Activated naive CD8-positive, alpha-beta T cell treated with anti-CD3 and anti-CD28 coated beads, Interleukin-2, amount 10 ng/mL, durations not matched to agents 7 days and 5 days (primary cell): ENCODE measurements around the gene RSBN1. TPM values are rescaled to one million over a fixed set of nuclear protein-coding genes. Genes with fewer than 3 reads are reported as not detected.

ENCODE experiments used
- ATAC-seq: fragments of 150-1000 bp; cut with Tn5 transposase; one replicate; pipeline ENCODE4 v1.10.0; 2021; ENCODE audit warnings: low read depth, moderate library complexity
- POLR2A ChIA-PET: fragments of 350-600 bp; sonication (Branson Sonifier 250); formaldehyde crosslinking; loops from one replicate; lab custom pipeline; 2021; ENCODE audit warnings: antibody characterized with exemption; lab: Charles Lee
- DNase-seq: peaks from one replicate; pipeline ENCODE4 v3.0.0; 2021
- H3K27ac Mint-ChIP-seq: one replicate; pipeline ENCODE4 v1.8.0; 2022; ENCODE audit warnings: mild to moderate bottlenecking, mixed read lengths
- H3K27me3 Mint-ChIP-seq: one replicate; pipeline ENCODE4 v1.8.0; 2022; ENCODE audit warnings: mild to moderate bottlenecking, moderate library complexity, mixed read lengths
- H3K36me3 Mint-ChIP-seq: one replicate; pipeline ENCODE4 v1.8.0; 2021; ENCODE audit warnings: mild to moderate bottlenecking, mixed read lengths
- H3K4me1 Mint-ChIP-seq: one replicate; pipeline ENCODE4 v1.8.0; 2021; ENCODE audit warnings: mixed read lengths
- H3K4me3 Mint-ChIP-seq: one replicate; pipeline ENCODE4 v1.8.0; 2022; ENCODE audit warnings: mild to moderate bottlenecking, moderate library complexity, mixed read lengths
- H3K9me3 Mint-ChIP-seq: one replicate; pipeline ENCODE4 v1.8.0; 2021; ENCODE audit warnings: mixed read lengths
- total RNA-seq, 2 experiments: library from RNA; stranded (reverse); gene quantifications; one replicate each; pipeline ENCODE4 v1.2.3, GENCODE V29; 2021

The RSBN1 gene
- total RNA-seq, 2 experiments from 2014 or later: 32.7 to 37.0 TPM

DNA sequence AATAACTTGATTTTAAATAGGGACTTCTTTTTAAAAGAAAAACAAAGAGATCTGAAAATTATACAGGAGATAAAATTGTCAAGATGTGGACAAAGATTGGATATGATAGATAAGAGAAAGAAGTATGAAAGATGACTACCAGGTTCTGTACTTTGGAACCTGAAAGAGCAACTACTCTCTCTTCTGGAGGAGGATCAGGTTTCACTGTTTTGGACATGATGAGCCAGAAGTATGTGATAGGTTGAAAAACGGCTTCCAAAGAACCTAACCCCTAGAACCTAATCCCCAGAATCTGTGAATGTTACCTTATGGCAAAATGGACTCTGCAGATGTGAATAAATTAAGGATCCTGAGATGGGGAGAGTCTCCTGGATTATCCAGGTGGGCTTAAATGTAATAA, 26.2 kb downstream of the RSBN1 start:
- Mint-ChIP-seq H3K27me3 (no peaks in the 10 kb centered on the region), H3K9me3 (no peaks in the 10 kb centered on the region), H3K4me1 (peaks cover 44% of the 10 kb centered on the region), H3K27ac (peak overlapping the region; percentile 43), H3K4me3 (no peak overlapping the region), H3K36me3 (peaks cover 50% of the 10 kb centered on the region)
- no peak for DNase-seq
- POLR2A ChIA-PET: interaction anchor here (1.4 to 4.3 kb wide), 2 partner anchors 26 to 27 kb away, joined by 3 to 23 read pairs; partner anchors contain the start of genes PHTF1 and RSBN1
- no peak for ATAC-seq

DNA sequence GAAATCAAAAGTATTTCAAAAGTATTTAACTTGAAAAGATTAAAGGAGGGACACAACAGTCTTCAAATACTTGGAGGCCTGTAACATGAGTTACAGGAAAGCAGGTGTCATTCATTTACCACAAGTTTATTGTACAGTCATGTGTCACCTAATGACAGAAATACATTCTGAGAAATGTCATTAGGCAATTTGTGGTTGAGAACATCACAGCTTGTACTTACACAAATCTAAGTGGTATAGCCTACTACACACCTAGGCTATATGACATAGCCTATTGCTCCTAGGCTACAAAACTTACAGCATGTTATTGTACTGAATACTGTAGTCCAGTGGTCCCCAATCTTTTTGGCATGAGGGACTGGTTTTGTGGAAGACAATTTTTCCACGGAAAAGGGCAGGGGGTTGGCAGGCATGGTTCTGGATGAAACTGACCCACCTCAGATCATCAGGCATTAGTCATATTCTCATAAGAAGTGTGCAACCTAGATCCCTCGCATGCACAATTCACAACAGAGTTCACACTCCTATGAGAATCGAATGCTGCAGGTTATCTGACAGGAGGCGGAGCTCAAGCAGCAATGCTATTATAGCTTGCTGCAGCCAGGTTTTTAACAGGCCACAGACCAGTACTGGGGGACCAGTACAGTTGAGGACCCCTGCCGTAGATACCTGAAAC, 28.0 kb downstream of the RSBN1 start:
- Mint-ChIP-seq H3K4me3 (peak overlapping the region; percentile 81), H3K9me3 (no peaks in the 10 kb centered on the region), H3K27me3 (no peaks in the 10 kb centered on the region), H3K27ac (peak overlapping the region; percentile 98), H3K36me3 (peaks cover 35% of the 10 kb centered on the region), H3K4me1 (peaks cover 40% of the 10 kb centered on the region)
- ATAC-seq (peak; percentile 27), DNase-seq (no peak)
- POLR2A ChIA-PET: interaction anchor here (0.5 to 4.3 kb wide), 5 partner anchors 25 to 151 kb away, joined by 3 to 23 read pairs (median 5); partner anchors contain the start of genes PHTF1 and RSBN1

DNA sequence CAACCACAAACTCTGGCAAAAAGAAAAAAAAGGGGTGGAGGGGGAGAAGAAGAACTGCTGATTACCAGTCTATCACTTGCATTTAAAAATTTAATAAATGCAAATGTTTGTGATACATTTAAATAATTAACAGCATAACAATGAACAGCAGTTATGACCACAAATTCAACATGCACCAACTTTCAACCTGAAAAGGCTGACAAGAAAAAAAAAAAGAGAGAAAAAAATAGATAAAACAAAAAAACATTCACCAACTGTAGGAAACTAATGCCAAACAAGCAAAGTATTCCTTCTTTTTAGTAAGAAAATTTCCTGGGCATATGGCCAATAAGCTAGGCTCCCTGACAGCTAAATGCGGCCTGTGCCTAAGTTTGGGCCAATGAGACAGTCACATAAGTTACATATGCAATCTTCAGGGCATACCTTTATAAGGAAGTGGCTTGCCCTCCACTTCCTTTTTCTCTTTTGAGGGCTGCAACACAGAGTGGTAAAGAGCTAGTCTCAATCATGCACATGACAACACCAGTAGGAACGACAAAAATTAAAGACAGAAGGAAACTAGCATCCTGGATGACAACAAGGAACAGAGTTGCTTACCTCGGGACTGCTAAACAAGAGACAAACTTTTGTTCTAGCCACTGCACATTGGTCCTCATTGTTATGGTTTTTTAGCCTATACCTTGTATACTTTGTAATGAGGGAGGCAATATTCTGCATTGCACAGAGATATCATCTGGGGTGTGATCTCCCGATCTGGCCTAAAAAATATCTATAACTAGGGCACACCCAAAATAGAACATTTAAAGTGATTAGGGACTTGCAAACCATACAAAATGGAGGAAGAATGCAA, 28.8 kb downstream of the RSBN1 start:
- peaks cover 33% of the 10 kb centered on the region for H3K36me3 Mint-ChIP-seq
- peak overlapping the region; percentile 98 for H3K27ac Mint-ChIP-seq
- H3K27me3 Mint-ChIP-seq: no peaks in the 10 kb centered on the region
- DNase-seq: peak; percentile 38
- H3K4me3 Mint-ChIP-seq: peak overlapping the region; percentile 81
- peaks cover 43% of the 10 kb centered on the region for H3K4me1 Mint-ChIP-seq
- H3K9me3 Mint-ChIP-seq: peaks cover 3% of the 10 kb centered on the region
- ATAC-seq: peak; percentile 97
- POLR2A ChIA-PET: interaction anchor here (0.5 to 4.3 kb wide), 6 partner anchors 24 to 151 kb away, joined by 3 to 23 read pairs (median 4); partner anchors contain the start of genes PHTF1 and RSBN1

DNA sequence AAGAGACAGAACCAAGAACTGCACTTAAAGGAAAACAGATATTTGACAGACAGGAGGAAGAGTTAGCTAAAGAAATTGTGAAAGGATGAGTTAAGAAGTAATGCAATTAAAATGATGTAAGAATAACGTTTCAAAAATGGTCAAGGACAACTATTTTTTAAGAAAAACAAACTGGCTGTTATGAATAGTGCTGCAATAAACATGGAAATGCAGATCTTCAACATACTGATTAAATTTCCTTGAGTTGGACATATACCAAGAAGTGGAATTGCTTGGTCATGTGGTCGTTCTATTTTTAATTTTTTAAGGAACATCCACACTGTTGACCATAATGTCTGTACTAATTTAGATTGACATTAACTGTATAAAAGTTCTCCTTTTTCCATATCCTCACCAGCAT, 29.9 kb downstream of the RSBN1 start:
- ATAC-seq: no peak
- Mint-ChIP-seq H3K4me1 (peaks cover 38% of the 10 kb centered on the region), H3K9me3 (peaks cover 3% of the 10 kb centered on the region), H3K36me3 (peaks cover 29% of the 10 kb centered on the region), H3K27me3 (no peaks in the 10 kb centered on the region), H3K4me3 (no peak overlapping the region), H3K27ac (no peak overlapping the region)
- DNase-seq: no peak
- POLR2A ChIA-PET: no interaction called here

DNA sequence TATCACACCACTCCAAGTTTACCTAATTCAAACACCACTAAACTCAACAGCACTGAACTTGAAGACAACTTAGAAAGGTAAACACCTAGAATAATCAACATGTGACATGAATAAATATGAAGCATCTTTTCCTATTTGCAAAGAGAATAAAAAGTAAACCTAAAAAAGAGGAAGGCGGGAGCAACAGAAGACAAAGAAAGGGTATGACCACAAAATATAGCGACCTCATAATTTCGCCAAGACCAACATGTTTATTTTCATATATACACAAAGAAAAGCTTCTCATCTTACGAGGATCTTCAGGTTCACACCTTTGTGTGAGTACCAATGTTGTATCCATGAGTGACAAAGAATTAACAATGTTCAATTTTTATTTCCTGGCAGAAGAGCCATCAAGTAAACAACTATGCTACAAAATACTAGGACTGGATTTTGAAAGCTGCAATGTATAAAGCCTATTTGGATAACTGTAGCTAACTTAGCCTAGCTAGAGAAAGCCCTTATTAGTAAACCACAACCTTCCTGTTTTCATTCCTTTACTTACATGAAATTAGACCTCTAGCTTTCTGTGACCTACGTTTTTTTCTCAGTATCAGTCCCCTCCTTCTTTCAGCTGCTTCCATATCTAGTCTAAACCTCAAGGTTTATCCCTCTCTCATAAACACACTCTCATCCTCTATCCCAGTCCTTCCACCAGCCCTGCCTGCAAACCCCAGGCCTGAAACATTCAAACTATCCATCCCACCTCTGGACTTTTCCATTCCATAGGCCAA, 31.7 kb downstream of the RSBN1 start:
- H3K27me3 Mint-ChIP-seq: no peaks in the 10 kb centered on the region
- POLR2A ChIA-PET: interaction anchor here (1.3 kb wide), 2 partner anchors 21 to 31 kb away, joined by 5 read pairs; partner anchors contain the start of genes PHTF1 and RSBN1
- H3K4me1 Mint-ChIP-seq: peaks cover 29% of the 10 kb centered on the region
- ATAC-seq: peak; percentile 32
- DNase-seq: no peak
- H3K36me3 Mint-ChIP-seq: peaks cover 25% of the 10 kb centered on the region
- no peak overlapping the region for H3K27ac Mint-ChIP-seq
- H3K9me3 Mint-ChIP-seq: peaks cover 3% of the 10 kb centered on the region
- no peak overlapping the region for H3K4me3 Mint-ChIP-seq

DNA sequence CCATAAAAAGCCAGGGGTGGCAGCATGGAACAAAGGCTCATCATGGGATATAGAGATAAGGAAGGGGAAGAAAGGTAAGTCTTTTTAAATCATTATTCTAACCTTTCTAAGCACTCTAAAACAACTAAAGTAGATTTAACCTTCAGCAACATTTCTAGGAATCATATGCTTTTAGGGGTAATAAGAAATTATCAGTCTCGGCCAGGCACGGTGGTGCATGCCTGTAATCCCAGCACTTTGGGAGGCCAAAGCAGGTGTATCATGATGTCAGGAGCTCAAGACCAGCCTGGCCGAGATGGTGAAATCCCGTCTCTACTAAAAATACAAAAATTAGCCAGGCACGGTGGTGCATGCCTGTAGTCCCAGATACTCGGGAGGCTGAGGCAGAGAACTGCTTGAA, 32.7 kb downstream of the RSBN1 start:
- ATAC-seq (no peak), DNase-seq (no peak)
- no peaks in the 10 kb centered on the region for H3K27me3 Mint-ChIP-seq
- H3K4me1 Mint-ChIP-seq: peaks cover 27% of the 10 kb centered on the region
- no peak overlapping the region for H3K4me3 Mint-ChIP-seq
- H3K9me3 Mint-ChIP-seq: peaks cover 3% of the 10 kb centered on the region
- H3K27ac Mint-ChIP-seq: no peak overlapping the region
- POLR2A ChIA-PET: no interaction called here
- H3K36me3 Mint-ChIP-seq: peaks cover 28% of the 10 kb centered on the region

DNA sequence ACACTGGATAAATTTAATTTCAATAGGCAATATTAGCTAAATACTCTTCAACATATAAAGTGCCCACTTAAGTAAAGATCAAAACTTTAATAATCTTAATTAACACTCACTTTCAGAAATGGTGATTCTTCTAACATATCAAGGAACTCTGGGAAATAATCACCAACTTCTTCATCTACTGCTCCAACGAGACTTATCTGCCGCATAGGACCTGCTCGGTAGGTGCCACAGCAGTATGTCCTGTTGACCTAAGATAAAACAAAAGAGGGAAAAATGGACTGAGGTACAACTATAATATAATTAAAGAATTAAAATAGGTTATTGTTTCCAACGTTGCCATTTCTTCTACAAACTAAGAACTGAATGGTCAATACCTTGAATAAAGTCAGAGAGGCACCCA, 34.7 kb downstream of the RSBN1 start:
- POLR2A ChIA-PET: no interaction called here
- no peak overlapping the region for H3K27ac Mint-ChIP-seq

DNA sequence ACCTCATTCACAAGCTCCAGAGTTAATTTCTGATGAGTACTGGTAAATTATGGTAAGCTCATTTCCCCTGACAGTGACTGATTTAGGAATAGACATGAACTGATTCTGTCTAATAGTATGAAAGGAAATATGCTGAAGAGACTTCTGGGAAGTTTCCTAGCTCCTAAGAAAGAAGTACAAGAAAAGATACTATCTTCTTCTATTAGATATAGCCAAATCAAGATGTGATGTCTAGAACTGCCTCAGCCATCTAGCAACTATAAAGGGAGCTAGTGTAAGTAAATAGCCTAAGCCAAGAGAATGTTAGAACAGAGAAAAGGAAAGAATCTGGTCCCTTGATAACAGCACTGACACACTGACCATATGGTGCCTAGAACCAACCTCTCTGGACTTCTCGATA, 42.2 kb downstream of the RSBN1 start:
- Mint-ChIP-seq H3K36me3 (peaks cover 34% of the 10 kb centered on the region), H3K27me3 (no peaks in the 10 kb centered on the region), H3K27ac (no peak overlapping the region), H3K9me3 (no peaks in the 10 kb centered on the region), H3K4me1 (peaks cover 22% of the 10 kb centered on the region), H3K4me3 (no peak overlapping the region)
- DNase-seq (no peak), ATAC-seq (no peak)
- POLR2A ChIA-PET: interaction anchor here (0.7 to 1.1 kb wide), 2 partner anchors 10 to 42 kb away, joined by 3 to 4 read pairs; partner anchors contain the start of gene RSBN1

More for the DNA sequence above, 34.7 kb downstream of the RSBN1 start:
- Mint-ChIP-seq H3K36me3 (peaks cover 34% of the 10 kb centered on the region), H3K4me3 (no peak overlapping the region), H3K27me3 (no peaks in the 10 kb centered on the region), H3K4me1 (peaks cover 14% of the 10 kb centered on the region), H3K9me3 (peaks cover 3% of the 10 kb centered on the region)
- DNase-seq (no peak), ATAC-seq (no peak)

DNA sequence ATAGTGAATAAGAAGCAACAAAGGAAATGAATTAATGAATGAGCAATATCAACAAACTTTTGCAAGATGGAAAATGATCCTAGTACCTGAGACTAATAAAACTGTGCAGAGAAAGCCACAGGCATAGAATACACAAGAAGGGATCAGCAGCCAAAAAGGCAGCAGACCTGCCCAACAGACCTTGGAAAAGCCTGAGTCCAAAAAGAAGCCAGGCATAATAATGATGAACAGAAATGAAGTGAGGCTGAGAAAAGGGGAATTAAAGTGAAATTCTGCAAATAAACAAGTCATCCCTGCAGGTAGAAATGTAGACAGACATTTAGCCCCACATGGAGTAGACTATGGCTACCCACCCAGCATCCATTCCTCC, 42.7 kb downstream of the RSBN1 start:
- H3K4me1 Mint-ChIP-seq: peaks cover 22% of the 10 kb centered on the region
- H3K9me3 Mint-ChIP-seq: no peaks in the 10 kb centered on the region
- ATAC-seq (no peak), DNase-seq (no peak)
- H3K4me3 Mint-ChIP-seq: no peak overlapping the region
- POLR2A ChIA-PET: interaction anchor here (0.7 kb wide), 1 partner anchor 10 kb away, joined by 3 read pairs; no protein-coding TSS in a partner anchor
- H3K36me3 Mint-ChIP-seq: peaks cover 37% of the 10 kb centered on the region
- H3K27me3 Mint-ChIP-seq: no peaks in the 10 kb centered on the region
- H3K27ac Mint-ChIP-seq: no peak overlapping the region

DNA sequence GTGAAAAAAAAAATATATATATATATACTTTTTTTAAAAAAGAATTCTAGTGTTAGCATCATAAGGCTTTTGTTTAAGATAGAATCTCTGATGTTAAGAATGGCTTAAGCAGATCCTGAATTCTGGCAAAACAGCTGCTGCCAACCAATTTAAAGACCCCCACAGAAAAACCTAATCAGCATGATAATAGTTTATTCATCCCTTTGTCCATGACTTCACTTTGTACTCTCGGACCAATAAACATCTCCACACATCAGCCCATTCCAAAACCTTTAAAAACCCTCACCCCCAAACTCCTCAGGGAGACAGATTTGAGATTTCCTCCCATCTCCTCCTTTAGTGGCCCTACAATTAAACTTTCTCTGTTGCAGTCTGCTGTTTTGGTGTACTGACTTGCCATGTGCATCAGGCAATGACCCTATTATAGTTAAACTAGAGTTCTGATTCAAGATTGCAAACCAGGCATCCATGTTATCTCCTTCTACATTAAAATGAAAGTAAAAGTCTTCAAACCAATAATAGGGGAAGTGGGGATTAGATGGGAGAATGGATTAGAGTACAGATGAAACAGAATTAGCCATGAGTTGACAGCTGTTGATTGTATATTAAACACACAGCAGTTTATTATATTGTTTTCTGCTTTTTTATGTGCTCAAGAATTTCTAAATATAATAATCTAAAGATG, 43.2 kb downstream of the RSBN1 start:
- peak overlapping the region; percentile 26 for H3K27ac Mint-ChIP-seq
- H3K36me3 Mint-ChIP-seq: peaks cover 37% of the 10 kb centered on the region
- no peaks in the 10 kb centered on the region for H3K27me3 Mint-ChIP-seq
- POLR2A ChIA-PET: interaction anchor here (1.3 kb wide), 1 partner anchor 9 kb away, joined by 3 read pairs; no protein-coding TSS in a partner anchor
- no peaks in the 10 kb centered on the region for H3K9me3 Mint-ChIP-seq
- no peak overlapping the region for H3K4me3 Mint-ChIP-seq
- H3K4me1 Mint-ChIP-seq: peaks cover 23% of the 10 kb centered on the region
- ATAC-seq (no peak), DNase-seq (no peak)

DNA sequence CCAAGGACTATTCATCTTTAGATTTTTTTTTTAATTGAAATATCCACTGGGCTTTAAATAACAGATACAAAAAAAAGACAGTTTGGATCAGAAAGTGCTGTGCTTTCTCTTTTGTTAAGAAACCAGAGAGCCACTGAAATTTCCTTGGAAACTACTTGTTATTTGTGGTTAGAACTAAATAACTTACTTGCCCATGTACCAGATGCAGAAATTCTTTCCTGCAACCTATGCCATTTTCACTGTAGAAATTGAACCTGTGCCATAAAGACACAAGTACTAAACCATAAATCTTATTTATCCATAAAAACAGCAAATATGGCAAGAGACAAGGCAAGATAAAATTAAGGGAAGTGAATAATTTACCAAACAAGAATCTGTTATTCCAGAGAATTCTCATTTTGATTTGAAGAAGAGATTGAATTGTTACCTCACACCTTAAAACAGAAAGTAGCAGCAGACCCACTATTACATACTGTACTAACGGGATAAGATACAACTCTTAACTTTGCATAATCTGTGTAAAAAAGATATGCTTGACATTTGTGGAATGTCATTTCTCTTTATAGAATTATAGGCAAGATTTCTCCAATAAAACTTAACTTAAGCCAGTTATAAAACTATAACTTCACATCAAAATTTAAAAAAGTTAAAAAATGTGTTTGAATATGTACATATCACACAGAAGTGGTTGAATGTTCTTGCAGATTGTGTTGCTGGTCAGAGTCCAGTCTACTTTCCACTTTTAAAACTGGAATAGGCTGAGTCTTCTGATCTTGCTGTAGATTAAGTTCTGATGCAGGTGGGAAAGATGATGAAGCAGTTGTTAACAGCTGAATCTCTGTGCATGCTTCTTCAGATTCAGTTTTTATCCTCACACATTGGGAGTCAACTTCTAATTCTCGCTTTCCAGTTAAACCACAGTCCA, 46.7 kb downstream of the RSBN1 start:
- POLR2A ChIA-PET: no interaction called here
- ATAC-seq: no peak

More for the DNA sequence above, 46.7 kb downstream of the RSBN1 start:
- H3K36me3 Mint-ChIP-seq: peaks cover 24% of the 10 kb centered on the region
- no peaks in the 10 kb centered on the region for H3K9me3 Mint-ChIP-seq
- H3K27me3 Mint-ChIP-seq: no peaks in the 10 kb centered on the region
- no peak overlapping the region for H3K4me3 Mint-ChIP-seq
- peaks cover 20% of the 10 kb centered on the region for H3K4me1 Mint-ChIP-seq
- DNase-seq: no peak
- no peak overlapping the region for H3K27ac Mint-ChIP-seq
